Smooth muscle cell of the coronary artery (primary cell): ENCODE data around the gene UBE2S. TPM values are rescaled to one million over a fixed set of nuclear protein-coding genes. Genes with fewer than 3 reads are reported as not detected.

Experiments used
- total RNA-seq: library from RNA; depleted of rRNA; stranded (reverse); fragments of >200 nt; gene quantifications from 2 replicates; pipeline ENCODE4 v1.2.3, GENCODE V29; 2014; ENCODE audit warnings: low replicate concordance

The UBE2S gene
- 7.3 and 94.4 TPM in 2 replicates for total RNA-seq

GRCh38 chr19:55407550-55407799 lies at the start of gene UBE2S:
TSS of gene UBE2S (minus strand) at chr19:55407788. CDS start at chr19:55407589, 199 bp downstream.

GRCh38 chr19:55443045-55443823 lies 35.6 kb upstream of the UBE2S start, which contains the start of gene SHISA7:
TSS of gene SHISA7 (minus strand) at chr19:55443300. CDS start at chr19:55442863, 437 bp downstream.

GRCh38 chr19:55385724-55386492 lies 21.7 kb downstream of the UBE2S start, which contains the start of gene RPL28:
TSS of gene RPL28 (plus strand) at chr19:55385932. CDS start at chr19:55386358, 426 bp downstream.

GRCh38 chr19:55384131-55384919 lies 23.3 kb downstream of the UBE2S start, which contains the start of gene TMEM238:
TSS of gene TMEM238 (minus strand) at chr19:55384292. CDS start at chr19:55384259, 33 bp downstream.

GRCh38 chr19:55376241-55376933 lies 31.2 kb downstream of the UBE2S start, which contains the start of gene TMEM190:
TSS of gene TMEM190 (plus strand) at chr19:55376826. CDS start at chr19:55376854, 28 bp downstream.

GRCh38 chr19:55370305-55370988 lies 37.1 kb downstream of the UBE2S start, which contains the start of gene IL11:
TSS of gene IL11 (minus strand) at chr19:55370463. CDS start at chr19:55370310, 153 bp downstream.

GRCh38 chr19:55362990-55363716 lies 44.4 kb downstream of the UBE2S start, which contains the start of gene GARIN5B:
TSS of gene GARIN5B (minus strand) at chr19:55363260. CDS start at chr19:55363066, 194 bp downstream.

GRCh38 chr19:55354698-55355212 lies 52.8 kb downstream of the UBE2S start, which contains the start of gene COX6B2:
TSS of gene COX6B2 (minus strand) at chr19:55354719. CDS start at chr19:55354521, 198 bp downstream.

Other genes with a start within 250 kb of the UBE2S start
- gene DNAAF3, start 241.2 kb downstream of the UBE2S start, total RNA-seq, result 0.23 and 0.30 TPM in 2 replicates
- gene SYT5, start 227.5 kb downstream of the UBE2S start, total RNA-seq, result under 0.01 TPM in 1 of 2 replicates, not detected in the other
- gene PTPRH, start 198.3 kb downstream of the UBE2S start, total RNA-seq, result 2.5 and 3.9 TPM in 2 replicates
- gene TMEM86B, start 179.0 kb downstream of the UBE2S start, total RNA-seq, result 0.98 and 1.2 TPM in 2 replicates
- 18.2 and 30.9 TPM in 2 replicates for gene PPP6R1, start 148.8 kb downstream of the UBE2S start, total RNA-seq
- gene HSPBP1, start 127.7 kb downstream of the UBE2S start, total RNA-seq, result 18.0 and 25.8 TPM in 2 replicates
- gene BRSK1, start 123.8 kb downstream of the UBE2S start, total RNA-seq, result 6.9 and 11.3 TPM in 2 replicates
- gene TMEM150B, start 82.4 kb downstream of the UBE2S start, total RNA-seq, result not detected in 2 replicates
- 5.8 and 10.8 TPM in 2 replicates for gene KMT5C, start 67.9 kb downstream of the UBE2S start, total RNA-seq
- not detected in 2 replicates for gene COX6B2, start 53.1 kb downstream of the UBE2S start, total RNA-seq
- gene GARIN5B, start 44.5 kb downstream of the UBE2S start, total RNA-seq, result not detected in 2 replicates
- gene IL11, start 37.3 kb downstream of the UBE2S start, total RNA-seq, result 0.23 and 4.7 TPM in 2 replicates
- gene TMEM190, start 31.0 kb downstream of the UBE2S start, total RNA-seq, result not detected in 2 replicates
- gene TMEM238, start 23.5 kb downstream of the UBE2S start, total RNA-seq, result 0.30 TPM in 1 of 2 replicates, not detected in the other
- gene RPL28, start 21.9 kb downstream of the UBE2S start, total RNA-seq, result 245 and 291 TPM in 2 replicates
- gene SHISA7, start 35.5 kb upstream of the UBE2S start, total RNA-seq, result not detected in 2 replicates
- 23.4 and 87.9 TPM in 2 replicates for gene ISOC2, start 53.9 kb upstream of the UBE2S start, total RNA-seq
- gene C19orf85, start 57.0 kb upstream of the UBE2S start, total RNA-seq, result not detected in 2 replicates
- gene ZNF628, start 68.8 kb upstream of the UBE2S start, total RNA-seq, result 0.35 and 0.60 TPM in 2 replicates
- 6.7 and 15.1 TPM in 2 replicates for gene NAT14, start 77.4 kb upstream of the UBE2S start, total RNA-seq
- gene SSC5D, start 80.6 kb upstream of the UBE2S start, total RNA-seq, result 0.68 and 5.7 TPM in 2 replicates
- not detected in 2 replicates for gene SBK2, start 129.3 kb upstream of the UBE2S start, total RNA-seq
- gene SBK3, start 137.8 kb upstream of the UBE2S start, total RNA-seq, result not detected in 2 replicates
- 0.94 and 3.3 TPM in 2 replicates for gene ZNF579, start 173.1 kb upstream of the UBE2S start, total RNA-seq
- 1.3 and 1.6 TPM in 2 replicates for gene FIZ1, start 191.7 kb upstream of the UBE2S start, total RNA-seq
- gene ZNF524, start 192.5 kb upstream of the UBE2S start, total RNA-seq, result 7.3 and 7.5 TPM in 2 replicates
- under 0.01 and 0.53 TPM in 2 replicates for gene ZNF865, start 197.9 kb upstream of the UBE2S start, total RNA-seq
- 2.0 and 3.5 TPM in 2 replicates for gene ZNF784, start 216.8 kb upstream of the UBE2S start, total RNA-seq
- gene ZNF580, start 233.2 kb upstream of the UBE2S start, total RNA-seq, result 3.6 and 6.4 TPM in 2 replicates
- 18.8 and 20.7 TPM in 2 replicates for gene ZNF581, start 235.9 kb upstream of the UBE2S start, total RNA-seq
- gene CCDC106, start 240.4 kb upstream of the UBE2S start, total RNA-seq, result 2.7 and 6.4 TPM in 2 replicates
- 82.3 and 109 TPM in 2 replicates for gene U2AF2, start 247.2 kb upstream of the UBE2S start, total RNA-seq